OCI-M2 (cell line): ENCODE results near the gene PSMD2.

Source experiments
- DNase-seq: peaks from one replicate; lab custom pipeline; 2025; ENCODE audit not compliant: unreplicated experiment; lab: John Stamatoyannopoulos, UW

PSMD2 gene

GRCh38 chr3:184277366-184277765 lies 21.7 kb upstream of the PSMD2 start:
- DNase-seq: no peak

GRCh38 chr3:184282941-184283340 lies 16.1 kb upstream of the PSMD2 start:
- no peak for DNase-seq

- DNase-seq: no peak
Measured at GRCh38 chr3:184283681-184284080, 15.4 kb upstream of the PSMD2 start.

- DNase-seq: no peak
Measured at GRCh38 chr3:184284696-184285095, 14.3 kb upstream of the PSMD2 start.

- peak; percentile 15 for DNase-seq
Measured at GRCh38 chr3:184289426-184289938, 9.6 kb upstream of the PSMD2 start.

- no peak for DNase-seq
Measured at GRCh38 chr3:184290331-184290730, 8.7 kb upstream of the PSMD2 start.

GRCh38 chr3:184291044-184291737 lies 7.8 kb upstream of the PSMD2 start:
- no peak for DNase-seq

GRCh38 chr3:184291738-184292445 lies 7.1 kb upstream of the PSMD2 start:
- DNase-seq: no peak

GRCh38 chr3:184295771-184296170 lies 3.3 kb upstream of the PSMD2 start:
- DNase-seq: no peak

GRCh38 chr3:184296616-184297015 lies 2.4 kb upstream of the PSMD2 start:
- no peak for DNase-seq

GRCh38 chr3:184299488-184300377 lies 692 bp downstream of the PSMD2 start:
- DNase-seq: no peak

- DNase-seq: no peak
Measured at GRCh38 chr3:184300378-184300720, 1.3 kb downstream of the PSMD2 start.

GRCh38 chr3:184305577-184305976 lies 6.5 kb downstream of the PSMD2 start:
- DNase-seq: no peak

GRCh38 chr3:184306341-184306972 lies 7.4 kb downstream of the PSMD2 start:
- no peak for DNase-seq

GRCh38 chr3:184307915-184308314 lies 8.9 kb downstream of the PSMD2 start:
- DNase-seq: no peak

- DNase-seq: no peak
Measured at GRCh38 chr3:184308744-184309143, 9.7 kb downstream of the PSMD2 start.

GRCh38 chr3:184311633-184312032 lies 12.6 kb downstream of the PSMD2 start:
- no peak for DNase-seq

- DNase-seq: no peak
Measured at GRCh38 chr3:184314363-184314699, 15.3 kb downstream of the PSMD2 start, which contains the start of gene EIF4G1. Gene EIF4G1, plus strand, starts transcription at chr3:184314606. Its CDS starts 1,191 bp downstream, at chr3:184315797.

GRCh38 chr3:184314700-184315542 lies 15.9 kb downstream of the PSMD2 start:
- no peak for DNase-seq

GRCh38 chr3:184315543-184315867 lies 16.5 kb downstream of the PSMD2 start:
- no peak for DNase-seq
